NB4 (cell line): ENCODE results near the gene PDE7B.
"Not testable (repeated sequence)": the region's sequence is repeated elsewhere in the genome, so short reads cannot be mapped to it uniquely, and the experiment has no call there.

Source experiments
- DNase-seq: peaks from one replicate; pipeline ENCODE4 v3.0.0; 2010; ENCODE audit warnings: low read depth
- H3K4me3 ChIP-seq: one replicate; pipeline ENCODE4 v1.5.1; 2011; ENCODE audit warnings: mild to moderate bottlenecking, low read depth, low read length, moderate library complexity
- CTCF ChIP-seq: IDR thresholded peaks from one replicate; pipeline ENCODE4 v1.5.1; 2012; ENCODE audit warnings: low read depth, low read length
- MAX ChIP-seq: IDR thresholded peaks from 2 replicates; pipeline ENCODE4 v1.6.1; 2011; ENCODE audit warnings: low read depth, low read length
- MYC ChIP-seq: IDR thresholded peaks from 2 replicates; pipeline ENCODE4 v1.6.1; 2011; ENCODE audit warnings: low read depth, low read length
- POLR2A ChIP-seq: IDR thresholded peaks from 2 replicates; pipeline ENCODE4 v1.6.1; 2011; ENCODE audit warnings: mild to moderate bottlenecking; ENCODE audit not compliant: insufficient read length; ENCODE audit errors: extremely low read depth

Gene PDE7B

GRCh38 chr6:135853227-135853626 is 1.7 kb downstream of the PDE7B start:
- H3K4me3 ChIP-seq = no peak overlapping the region
- TF ChIP-seq CTCF = no peak
- no peak for TF ChIP-seq MYC
- no peak for TF ChIP-seq POLR2A
- no peak for TF ChIP-seq MAX
- no peak for DNase-seq

- no peak for TF ChIP-seq CTCF
- no peak for TF ChIP-seq MYC
- TF ChIP-seq MAX = no peak
- TF ChIP-seq POLR2A = no peak
- H3K4me3 ChIP-seq = no peak overlapping the region
Measured at GRCh38 chr6:135853986-135854385, 2.5 kb downstream of the PDE7B start.

GRCh38 chr6:135854799-135855198 is 3.3 kb downstream of the PDE7B start:
- no peak for TF ChIP-seq CTCF
- TF ChIP-seq MYC = no peak
- TF ChIP-seq MAX = no peak
- no peak for TF ChIP-seq POLR2A
- H3K4me3 ChIP-seq = no peak overlapping the region
- no peak for DNase-seq

More at GRCh38 chr6:135853986-135854385, 2.5 kb downstream of the PDE7B start:
- DNase-seq = no peak

- H3K4me3 ChIP-seq = no peak overlapping the region
- no peak for DNase-seq
- TF ChIP-seq MYC (no peak), MAX (no peak)
Measured at GRCh38 chr6:135858931-135859330, 7.4 kb downstream of the PDE7B start.

- H3K4me3 ChIP-seq = no peak overlapping the region
- TF ChIP-seq POLR2A (no peak), MAX (no peak), MYC (no peak), CTCF (no peak)
- no peak for DNase-seq
Measured at GRCh38 chr6:135860361-135860760, 8.9 kb downstream of the PDE7B start.

GRCh38 chr6:135861189-135861588 is 9.7 kb downstream of the PDE7B start:
- no peak for DNase-seq
- no peak for TF ChIP-seq MYC
- TF ChIP-seq POLR2A = no peak
- no peak for TF ChIP-seq MAX
- no peak for TF ChIP-seq CTCF

GRCh38 chr6:135864929-135865328 is 13.4 kb downstream of the PDE7B start:
- not testable (repeated sequence) for H3K4me3 ChIP-seq, DNase-seq

More at GRCh38 chr6:135861189-135861588, 9.7 kb downstream of the PDE7B start:
- H3K4me3 ChIP-seq = no peak overlapping the region
